Colon (tissue), 2 donors: ENCODE data around the gene SIDT2.
"Not testable (repeated sequence)": the region's sequence is repeated elsewhere in the genome, so short reads cannot be mapped to it uniquely, and the experiment has no call there.

ENCODE experiments used
- FAIRE-seq: peaks from 2 replicates; lab custom pipeline; 2012; peaks lifted over from hg19 to GRCh38; lab: Jason Lieb, UNC
- donor health status: control.
- donor health status: control.

SIDT2 gene

GRCh38 chr11:117178210-117179034 lies at the start of gene SIDT2:
Gene SIDT2 (plus strand): TSS chr11:117178743. CDS start chr11:117179264, 521 bp downstream.
- no peak for FAIRE-seq

GRCh38 chr11:117130396-117130795 lies 48.1 kb upstream of the SIDT2 start:
- not testable (repeated sequence) for FAIRE-seq

GRCh38 chr11:117130879-117131278 lies 47.7 kb upstream of the SIDT2 start:
- FAIRE-seq = no peak

- FAIRE-seq = no peak
These were observed 44.1 kb upstream of the SIDT2 start for GRCh38 chr11:117134431-117134830.

GRCh38 chr11:117134979-117135378 lies 43.6 kb upstream of the SIDT2 start:
- FAIRE-seq = not testable (repeated sequence)

- FAIRE-seq = not testable (repeated sequence)
These were observed 41.1 kb upstream of the SIDT2 start for GRCh38 chr11:117137223-117138086.

GRCh38 chr11:117143390-117143789 lies 35.2 kb upstream of the SIDT2 start:
- no peak for FAIRE-seq

GRCh38 chr11:117143871-117144476 lies 34.6 kb upstream of the SIDT2 start, which contains the start of gene PAFAH1B2:
Gene PAFAH1B2 (plus strand): TSS chr11:117144287. CDS start chr11:117152448, 8,161 bp downstream.
- no peak for FAIRE-seq

GRCh38 chr11:117144477-117145392 lies 33.8 kb upstream of the SIDT2 start:
- no peak for FAIRE-seq

GRCh38 chr11:117145393-117145761 lies 33.2 kb upstream of the SIDT2 start:
- FAIRE-seq = no peak

- no peak for FAIRE-seq
These were observed 32.0 kb upstream of the SIDT2 start for GRCh38 chr11:117146521-117146920.

GRCh38 chr11:117152066-117152465 lies 26.5 kb upstream of the SIDT2 start:
- no peak for FAIRE-seq

GRCh38 chr11:117154468-117154867 lies 24.1 kb upstream of the SIDT2 start:
- FAIRE-seq = no peak

GRCh38 chr11:117157507-117157906 lies 21.0 kb upstream of the SIDT2 start:
- FAIRE-seq = no peak

- FAIRE-seq = no peak
These were observed 18.7 kb upstream of the SIDT2 start for GRCh38 chr11:117159892-117160291.

GRCh38 chr11:117160826-117161225 lies 17.7 kb upstream of the SIDT2 start:
- FAIRE-seq = no peak

GRCh38 chr11:117166491-117166890 lies 12.1 kb upstream of the SIDT2 start:
- FAIRE-seq = no peak

- no peak for FAIRE-seq
These were observed 8.8 kb upstream of the SIDT2 start for GRCh38 chr11:117169736-117170135.

- no peak for FAIRE-seq
These were observed 8.3 kb upstream of the SIDT2 start for GRCh38 chr11:117170210-117170609.

GRCh38 chr11:117171007-117171403 lies 7.5 kb upstream of the SIDT2 start:
- no peak for FAIRE-seq

GRCh38 chr11:117171404-117172061 lies 7.0 kb upstream of the SIDT2 start:
- FAIRE-seq = no peak
